Right lobe of liver (tissue), 6 donors: ENCODE measurements around the gene KCNT1. TPM values are rescaled to one million over a fixed set of nuclear protein-coding genes. Genes with fewer than 3 reads are reported as not detected.

Experiments
- ATAC-seq, 4 donors: fragments of 200-7000 bp; cut with Tn5 transposase; one replicate each; pipeline ENCODE4 v1.9.1; 2020; ENCODE audit warnings: mild to moderate bottlenecking in 4 of 4, moderate library complexity in 4 of 4
- DNase-seq, 3 donors: peaks; one replicate each; pipeline ENCODE4 v3.0.0-alpha.2; 2020
- H3K27ac ChIP-seq, 3 donors: fragments of 200-600 bp; one replicate each; pipeline ENCODE4 v1.8.0; 2022
- H3K27me3 ChIP-seq, 2 donors: fragments of 200-600 bp; one replicate each; pipeline ENCODE4 v1.8.0; 2022
- H3K36me3 ChIP-seq, 4 donors: fragments of 200-600 bp; sonication (generic) in 1 of 4; one replicate each; pipeline versions ENCODE4 v1.5.1 to v1.8.0; 2017 to 2022; ENCODE audit warnings: control low read depth in 1 of 4
- H3K4me1 ChIP-seq, 4 donors: fragments of 200-600 bp; sonication (generic) in 1 of 4; one replicate each; pipeline versions ENCODE4 v1.5.1 to v1.8.0; 2017 to 2022; ENCODE audit warnings: control low read depth in 1 of 4
- H3K4me3 ChIP-seq, 3 donors: fragments of 200-600 bp; one replicate each; pipeline ENCODE4 v1.8.0; 2022
- H3K9me3 ChIP-seq, 4 donors: fragments of 200-600 bp; sonication (generic) in 1 of 4; one replicate each; pipeline versions ENCODE4 v1.5.1 to v1.8.0; 2017 to 2022; ENCODE audit warnings: control low read depth in 1 of 4
- POLR2A ChIP-seq: fragments of 450-650 bp; IDR thresholded peaks from one replicate; pipeline ENCODE4 v1.6.1; 2017; ENCODE audit warnings: antibody characterized with exemption, mild to moderate bottlenecking
- WGBS: methylation state at CpG from one replicate; pipeline ENCODE4 v1.1.6; 2018; ENCODE audit warnings: low coverage, low lambda C conversion rate; ENCODE audit not compliant: insufficient coverage; ENCODE audit errors: missing lambda C conversion rate; 5-methylcytosine and 5-hydroxymethylcytosine counted together
- intact Hi-C, 2 donors: fragments of 100-400 bp; cut with DNase I; formaldehyde crosslinking; loops; one replicate each; pipeline versions ENCODE4 v1.11.2 to v1.14.1; 2022
- total RNA-seq, 6 experiments: library from RNA; depleted of rRNA in 2 of 6; stranded (reverse); fragments of >200 nt in 2 of 6; fragmentation: NEBNext Ultra II Directional in 3 of 6; extraction: Animal tissue kit (Norgen Biotek cat#: 25700) in 3 of 6; gene quantifications; one replicate each; pipeline versions ENCODE4 v1.1.0 to v1.2.4, GENCODE V29; 2016 to 2023
- TF ChIP-seq, protein P1 (sequence below), 4 donors: fragments of 200-600 bp in 3 of 4; fragments of 450-650 bp in 1 of 4; IDR thresholded peaks; one replicate each; pipeline versions ENCODE4 v1.5.1 to v1.8.0; 2016 to 2022; ENCODE audit warnings: antibody characterized with exemption in 4 of 4, mild to moderate bottlenecking in 2 of 4
- donor health status: DM: no; HTN: yes; CAD: no.
- donor health status: DM: no; HTN: no; CAD: no.
- donor health status: DM: no; HTN: no; CAD: no.
- donor health status: DM: no; HTN: yes; CAD: no.
- donor health status: DM: no; HTN: yes; CAD: no.

The KCNT1 gene
- total RNA-seq, 6 experiments from 2014 or later, result not detected

GRCh38 chr9:135816651-135816970 lies 114.6 kb downstream of the KCNT1 start:
- Histone ChIP-seq H3K4me3 (no peak overlapping the region), H3K4me1 (no peaks in the 10 kb centered on the region), H3K9me3 (no peaks in the 10 kb centered on the region), H3K36me3 (peaks cover 0 to 63% (median 14%) of the 10 kb centered on the region in 4 donors), H3K27ac (no peak overlapping the region), H3K27me3 (no peaks in the 10 kb centered on the region)
- TF ChIP-seq, protein P1, sequence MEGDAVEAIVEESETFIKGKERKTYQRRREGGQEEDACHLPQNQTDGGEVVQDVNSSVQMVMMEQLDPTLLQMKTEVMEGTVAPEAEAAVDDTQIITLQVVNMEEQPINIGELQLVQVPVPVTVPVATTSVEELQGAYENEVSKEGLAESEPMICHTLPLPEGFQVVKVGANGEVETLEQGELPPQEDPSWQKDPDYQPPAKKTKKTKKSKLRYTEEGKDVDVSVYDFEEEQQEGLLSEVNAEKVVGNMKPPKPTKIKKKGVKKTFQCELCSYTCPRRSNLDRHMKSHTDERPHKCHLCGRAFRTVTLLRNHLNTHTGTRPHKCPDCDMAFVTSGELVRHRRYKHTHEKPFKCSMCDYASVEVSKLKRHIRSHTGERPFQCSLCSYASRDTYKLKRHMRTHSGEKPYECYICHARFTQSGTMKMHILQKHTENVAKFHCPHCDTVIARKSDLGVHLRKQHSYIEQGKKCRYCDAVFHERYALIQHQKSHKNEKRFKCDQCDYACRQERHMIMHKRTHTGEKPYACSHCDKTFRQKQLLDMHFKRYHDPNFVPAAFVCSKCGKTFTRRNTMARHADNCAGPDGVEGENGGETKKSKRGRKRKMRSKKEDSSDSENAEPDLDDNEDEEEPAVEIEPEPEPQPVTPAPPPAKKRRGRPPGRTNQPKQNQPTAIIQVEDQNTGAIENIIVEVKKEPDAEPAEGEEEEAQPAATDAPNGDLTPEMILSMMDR (IDR thresholded peaks at IDR 0.05), result no peak
- no peak for TF ChIP-seq POLR2A
- 93% methylated on average over 3 of the region's 12 CpGs for WGBS
- no peak for ATAC-seq
- DNase-seq, result peak in 1 of 3 donors; percentile 23
- intact Hi-C loops, result no loop called here

GRCh38 chr9:135817951-135818717 lies 116.1 kb downstream of the KCNT1 start:
- WGBS, result 95% methylated on average over 8 of the region's 66 CpGs
- intact Hi-C loops, result no loop called here
- Histone ChIP-seq H3K9me3 (no peaks in the 10 kb centered on the region), H3K27ac (no peak overlapping the region), H3K36me3 (peaks cover 0 to 72% (median 20%) of the 10 kb centered on the region in 4 donors), H3K4me3 (no peak overlapping the region), H3K4me1 (no peaks in the 10 kb centered on the region), H3K27me3 (no peaks in the 10 kb centered on the region)
- DNase-seq, result peak in 1 of 3 donors; percentile 39
- ATAC-seq, result no peak
- TF ChIP-seq, protein P1 (IDR thresholded peaks at IDR 0.05), result no peak
- no peak for TF ChIP-seq POLR2A

DNA sequence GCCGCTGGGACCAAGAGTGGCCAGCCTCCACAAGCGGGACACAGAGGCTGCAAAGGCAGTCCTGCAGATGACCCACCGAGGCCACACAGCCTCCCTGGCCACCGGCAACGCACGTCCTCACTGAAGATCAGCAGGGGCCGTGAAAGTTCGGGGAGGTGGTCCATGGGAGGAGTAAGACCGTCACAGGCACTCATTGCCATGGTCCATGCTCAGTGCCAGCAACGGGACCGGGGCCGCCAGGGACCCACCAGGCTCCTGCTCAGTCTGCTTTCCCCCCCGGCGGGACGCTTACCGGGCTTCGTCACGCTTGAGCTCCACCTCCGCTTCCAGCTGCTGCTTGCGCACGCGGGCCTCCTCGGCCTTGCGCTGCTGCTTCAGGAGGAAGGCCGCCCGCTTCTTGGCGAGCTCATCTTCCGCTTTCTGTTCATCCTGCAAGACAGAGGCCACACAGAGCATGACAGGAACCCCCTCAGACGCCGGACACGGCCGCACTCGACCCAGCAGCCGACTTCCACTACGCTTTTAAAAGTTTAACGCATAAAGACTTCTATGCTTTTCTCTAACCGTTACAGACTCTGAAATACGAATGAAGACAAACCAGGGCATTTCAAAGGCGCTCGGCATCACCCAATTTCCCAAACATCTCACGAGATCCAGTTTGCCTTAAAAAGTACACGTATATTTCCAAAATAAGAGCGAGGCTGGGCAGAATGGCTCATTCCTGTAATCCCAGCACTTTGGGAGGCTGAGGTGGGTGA lies 116.9 kb downstream of the KCNT1 start:
- 97% methylated on average over 19 of the region's 43 CpGs for WGBS
- ATAC-seq (no peak), DNase-seq (peak in 1 of 3 donors; percentile 38)
- TF ChIP-seq, protein P1 (IDR thresholded peaks at IDR 0.05), result no peak
- no peak for TF ChIP-seq POLR2A
- intact Hi-C loops, result no loop called here
- Histone ChIP-seq H3K4me1 (no peaks in the 10 kb centered on the region), H3K27me3 (no peaks in the 10 kb centered on the region), H3K36me3 (peaks cover 0 to 72% (median 22%) of the 10 kb centered on the region in 4 donors), H3K9me3 (no peaks in the 10 kb centered on the region), H3K4me3 (no peak overlapping the region), H3K27ac (no peak overlapping the region)

DNA sequence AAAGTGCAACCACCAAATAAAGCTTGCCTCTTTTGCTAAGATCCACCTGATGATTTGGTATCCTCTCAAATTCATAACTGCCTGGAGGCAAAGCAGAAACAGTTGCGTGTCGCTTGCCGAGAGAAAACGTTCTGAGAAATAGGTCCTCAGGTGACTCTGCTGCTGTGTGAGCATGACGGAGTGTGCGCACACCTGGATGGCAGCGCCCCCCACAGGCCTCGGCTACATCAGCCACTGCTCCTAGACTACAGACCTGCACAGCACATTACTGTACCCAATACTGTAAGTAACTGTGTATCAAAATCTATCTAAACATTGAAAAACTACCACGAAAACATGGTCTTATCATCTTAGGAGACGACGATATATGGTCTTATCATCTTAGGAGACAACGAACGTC lies 117.9 kb downstream of the KCNT1 start:
- H3K9me3 ChIP-seq, result no peaks in the 10 kb centered on the region
- 91% methylated on average over 10 of the region's 13 CpGs for WGBS

More for the DNA sequence above, 117.9 kb downstream of the KCNT1 start:
- peaks cover 0 to 74% (median 22%) of the 10 kb centered on the region in 4 donors for H3K36me3 ChIP-seq
- ATAC-seq (no peak), DNase-seq (peak in 1 of 3 donors; percentile 23)
- H3K4me3 ChIP-seq, result no peak overlapping the region
- intact Hi-C loops, result no loop called here
- TF ChIP-seq, protein P1 (IDR thresholded peaks at IDR 0.05), result no peak
- TF ChIP-seq POLR2A, result no peak
- H3K27me3 ChIP-seq, result no peaks in the 10 kb centered on the region
- H3K4me1 ChIP-seq, result no peaks in the 10 kb centered on the region
- no peak overlapping the region for H3K27ac ChIP-seq
